GM19328 (cell line): ENCODE measurements around the gene WTIP.
"Not testable (repeated sequence)": the region's sequence is repeated elsewhere in the genome, so short reads cannot be mapped to it uniquely, and the experiment has no call there.

ENCODE experiments used
- ATAC-seq: cut with Tn5 transposase; IDR thresholded peaks from one replicate; pipeline ENCODE4 v1.9.1; 2021; ENCODE audit warnings: mild to moderate bottlenecking, moderate library complexity; ENCODE audit not compliant: unreplicated experiment

The WTIP gene

DNA sequence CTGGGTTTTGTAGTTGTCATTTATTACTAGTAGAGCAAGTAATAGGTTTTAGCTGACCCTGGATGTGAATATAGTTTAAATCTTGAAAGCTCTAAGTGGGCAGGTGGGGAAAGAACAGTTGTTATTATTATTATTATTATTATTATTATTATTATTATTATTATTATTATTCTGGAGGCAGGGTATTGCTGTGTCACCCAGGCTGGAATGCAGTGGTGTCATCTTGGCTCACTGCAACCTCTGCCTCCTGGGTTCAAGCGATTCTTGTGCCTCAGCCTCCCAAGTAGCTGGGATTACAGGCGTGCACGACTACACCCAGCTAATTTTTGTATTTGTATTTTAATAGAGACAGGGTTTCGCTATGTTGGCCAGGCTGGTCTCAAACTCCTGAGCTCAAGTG, 3.1 kb upstream of the WTIP start:
- ATAC-seq, result not testable (repeated sequence)

DNA sequence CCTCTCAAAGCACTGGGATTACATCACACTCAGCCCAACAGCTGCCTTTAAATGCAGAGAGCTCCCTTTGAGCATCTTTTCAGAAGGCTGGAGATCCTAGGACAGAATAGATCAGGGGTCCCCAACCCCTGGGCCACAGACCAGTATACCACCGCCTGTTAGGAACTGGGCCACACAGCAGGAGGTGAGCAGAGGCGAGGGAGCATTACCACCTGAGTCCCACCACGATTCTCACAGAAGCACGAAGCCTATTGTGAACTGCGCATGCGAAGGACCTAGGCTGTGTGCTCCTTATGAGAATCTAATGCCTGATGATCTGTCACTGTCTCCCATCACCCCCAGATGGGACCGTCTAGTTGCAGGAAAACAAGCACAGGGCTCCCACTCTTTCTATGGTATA, 2.2 kb upstream of the WTIP start:
- ATAC-seq, result no peak

DNA sequence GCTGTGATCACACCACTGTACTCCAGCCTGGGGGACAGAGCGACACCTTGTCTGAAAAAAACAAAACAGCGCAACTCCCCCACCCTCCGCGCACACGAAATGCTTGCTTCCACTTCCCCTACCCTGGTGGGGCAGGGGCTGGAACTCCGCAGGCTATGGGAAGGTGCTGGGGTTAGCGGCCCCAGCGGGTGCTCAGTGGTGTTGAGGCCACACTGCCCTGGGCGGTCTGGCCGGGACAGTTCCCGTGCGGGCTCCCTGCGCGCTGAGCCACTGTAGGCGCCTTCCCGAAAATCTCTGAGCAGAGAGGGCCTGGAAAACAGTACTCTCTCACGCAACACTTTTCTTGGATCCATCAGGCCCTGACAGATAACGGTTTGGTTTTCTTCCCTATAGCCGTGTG, 1.1 kb upstream of the WTIP start:
- ATAC-seq, result no peak

GRCh38 chr19:34481861-34482379, 362 bp downstream of the WTIP start:
- no peak for ATAC-seq

GRCh38 chr19:34482380-34483250, 1.1 kb downstream of the WTIP start:
- no peak for ATAC-seq

GRCh38 chr19:34484328-34484727, 2.8 kb downstream of the WTIP start:
- no peak for ATAC-seq

GRCh38 chr19:34485831-34486230, 4.3 kb downstream of the WTIP start:
- ATAC-seq, result no peak

DNA sequence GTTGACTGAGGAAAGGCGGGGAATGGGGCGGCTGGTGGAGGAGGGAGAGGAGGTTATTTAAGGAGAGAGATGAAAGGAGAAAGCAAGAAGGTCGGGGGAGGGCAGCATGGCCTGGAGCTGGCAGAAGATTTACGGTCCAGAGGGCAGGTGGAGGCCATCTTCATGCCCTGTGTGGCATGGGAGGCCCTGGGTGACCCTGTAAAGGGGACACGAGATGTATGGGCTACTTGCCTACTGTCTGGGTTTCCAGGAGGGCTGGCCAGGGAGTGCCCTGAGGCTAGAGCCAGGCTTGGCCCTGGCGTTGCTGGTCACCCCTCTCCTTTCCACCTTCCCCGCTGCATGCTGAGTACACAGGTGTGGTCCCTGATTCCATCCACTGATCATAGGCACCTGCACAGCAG, 6.1 kb downstream of the WTIP start:
- ATAC-seq, result no peak

DNA sequence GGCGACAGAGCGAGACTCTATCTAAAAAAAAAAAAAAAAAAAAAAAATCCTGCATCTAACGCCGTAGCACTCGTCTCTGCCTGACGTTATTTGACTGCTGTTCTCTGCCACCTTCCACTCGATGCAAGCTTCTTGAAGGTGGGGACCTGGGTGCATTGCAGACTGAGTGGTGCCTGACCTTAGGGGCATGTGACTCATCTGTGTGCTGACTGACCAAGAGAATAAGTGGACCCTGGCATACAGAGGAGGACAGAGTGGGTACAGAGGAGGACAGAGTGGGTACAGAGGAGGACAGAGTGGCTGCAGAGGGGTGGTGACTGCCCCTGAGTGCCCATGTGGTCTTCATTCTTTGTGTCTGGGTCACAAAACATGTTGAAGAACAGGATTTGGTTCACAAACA, 7.6 kb downstream of the WTIP start:
- no peak for ATAC-seq

DNA sequence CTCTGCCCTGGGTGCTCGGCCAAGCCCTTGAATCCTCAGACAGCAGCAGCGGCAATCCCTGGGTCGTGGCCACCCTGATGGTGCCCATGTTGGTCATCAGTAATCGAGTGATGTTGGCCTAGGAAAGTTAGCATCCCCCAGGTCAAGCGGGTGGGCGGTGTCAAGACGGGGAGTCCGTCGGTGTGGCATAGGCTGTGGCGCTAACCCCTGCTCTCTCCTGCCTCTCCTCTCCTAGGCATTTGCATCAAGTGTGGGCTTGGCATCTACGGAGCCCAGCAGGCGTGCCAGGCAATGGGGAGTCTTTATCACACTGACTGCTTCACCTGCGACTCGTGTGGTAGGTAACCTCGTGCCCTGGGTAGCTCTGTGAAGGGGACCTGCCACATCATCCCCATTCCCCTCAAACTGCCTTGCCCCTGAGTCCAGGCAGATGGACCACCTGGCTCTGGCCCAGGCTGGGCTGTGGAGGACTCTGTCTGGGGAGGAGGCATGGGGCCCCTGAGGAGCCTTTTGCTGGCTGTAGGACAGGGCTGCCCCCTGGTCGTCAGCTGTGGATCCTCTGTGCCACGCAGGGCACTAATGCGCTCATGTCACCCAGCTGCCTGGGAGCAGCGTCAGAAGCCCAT, 8.7 kb downstream of the WTIP start:
- ATAC-seq, result no peak

- ATAC-seq, result no peak
Observed at GRCh38 chr19:34493038-34493648, 11.6 kb downstream of the WTIP start.

- no peak for ATAC-seq
Observed at GRCh38 chr19:34493649-34494044, 12.1 kb downstream of the WTIP start.

- no peak for ATAC-seq
Observed at GRCh38 chr19:34494601-34495000, 13.0 kb downstream of the WTIP start.

DNA sequence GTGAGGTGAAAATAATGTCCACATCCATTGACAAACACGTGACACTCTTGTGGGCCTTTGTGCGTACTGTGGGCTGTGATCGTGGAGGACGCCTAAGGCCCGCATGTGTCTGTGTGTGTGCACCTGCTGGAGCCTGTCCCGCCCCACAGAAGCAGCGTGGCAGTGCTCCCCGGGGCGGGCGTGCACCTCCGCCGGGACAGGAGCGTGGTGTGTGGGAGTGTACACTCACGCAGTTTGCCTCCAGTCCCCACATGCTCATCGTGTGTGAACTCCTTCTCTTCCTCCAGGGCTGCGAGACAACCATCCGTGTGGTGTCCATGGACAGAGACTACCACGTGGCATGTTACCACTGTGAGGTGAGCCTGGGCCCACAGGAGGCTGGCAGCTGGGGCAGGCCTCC, 13.9 kb downstream of the WTIP start:
- ATAC-seq, result no peak

GRCh38 chr19:34497112-34497805, 15.7 kb downstream of the WTIP start:
- no peak for ATAC-seq

DNA sequence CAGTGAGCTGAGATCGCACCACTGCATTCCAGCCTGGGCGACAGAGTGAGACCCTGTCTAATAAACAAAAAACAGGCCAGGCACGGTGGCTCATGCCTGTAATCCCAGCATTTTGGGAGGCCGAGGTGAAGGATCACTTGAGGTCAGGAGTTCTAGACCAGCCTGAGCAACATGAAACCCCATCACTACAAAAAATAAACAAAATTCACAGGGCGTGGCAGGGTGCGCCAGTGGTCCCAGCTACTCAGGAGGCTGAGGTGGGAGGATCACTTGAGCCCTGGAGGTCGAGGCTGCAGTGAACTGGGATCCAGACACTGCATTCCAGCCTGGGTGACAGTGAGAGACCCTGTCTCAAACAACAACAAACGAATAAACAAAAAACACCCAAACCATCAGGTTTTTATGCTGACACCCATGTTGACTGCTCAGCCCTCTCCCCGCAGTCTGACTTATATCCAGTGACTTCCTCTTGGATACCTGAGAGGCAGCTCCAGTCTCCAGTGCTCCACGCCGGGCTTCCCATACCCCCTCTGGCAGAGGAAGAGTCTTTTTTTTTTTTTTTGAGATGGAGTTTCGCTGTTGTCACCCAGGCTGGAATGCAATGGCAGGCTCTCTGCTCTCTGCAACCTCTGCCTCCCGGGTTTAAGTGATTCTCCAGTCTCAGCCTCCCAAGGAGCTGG, 17.7 kb downstream of the WTIP start:
- no peak for ATAC-seq

DNA sequence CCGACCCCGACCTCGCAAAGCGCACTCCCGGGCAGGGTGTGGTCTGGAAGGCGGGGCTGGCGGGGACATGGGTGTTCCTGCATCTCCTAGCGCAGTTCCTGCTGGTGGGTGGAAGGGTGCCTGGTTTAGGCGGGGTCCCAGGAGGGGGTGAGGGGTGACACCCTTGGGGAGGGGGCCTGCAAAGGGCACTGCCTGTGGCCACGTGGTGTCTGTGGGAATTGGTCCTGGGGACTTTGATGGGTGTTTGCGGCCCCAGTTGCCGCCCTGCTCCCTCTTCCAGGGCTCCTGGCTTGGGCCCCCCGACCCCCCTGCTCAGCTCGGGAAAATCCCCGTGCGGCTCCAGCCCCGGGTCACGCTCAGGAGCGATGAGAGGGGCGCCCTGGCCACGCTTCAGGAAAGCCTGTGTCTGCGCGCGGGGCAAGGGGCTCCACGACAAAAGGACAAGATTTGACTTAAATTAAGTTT, 19.1 kb downstream of the WTIP start:
- ATAC-seq, result no peak

DNA sequence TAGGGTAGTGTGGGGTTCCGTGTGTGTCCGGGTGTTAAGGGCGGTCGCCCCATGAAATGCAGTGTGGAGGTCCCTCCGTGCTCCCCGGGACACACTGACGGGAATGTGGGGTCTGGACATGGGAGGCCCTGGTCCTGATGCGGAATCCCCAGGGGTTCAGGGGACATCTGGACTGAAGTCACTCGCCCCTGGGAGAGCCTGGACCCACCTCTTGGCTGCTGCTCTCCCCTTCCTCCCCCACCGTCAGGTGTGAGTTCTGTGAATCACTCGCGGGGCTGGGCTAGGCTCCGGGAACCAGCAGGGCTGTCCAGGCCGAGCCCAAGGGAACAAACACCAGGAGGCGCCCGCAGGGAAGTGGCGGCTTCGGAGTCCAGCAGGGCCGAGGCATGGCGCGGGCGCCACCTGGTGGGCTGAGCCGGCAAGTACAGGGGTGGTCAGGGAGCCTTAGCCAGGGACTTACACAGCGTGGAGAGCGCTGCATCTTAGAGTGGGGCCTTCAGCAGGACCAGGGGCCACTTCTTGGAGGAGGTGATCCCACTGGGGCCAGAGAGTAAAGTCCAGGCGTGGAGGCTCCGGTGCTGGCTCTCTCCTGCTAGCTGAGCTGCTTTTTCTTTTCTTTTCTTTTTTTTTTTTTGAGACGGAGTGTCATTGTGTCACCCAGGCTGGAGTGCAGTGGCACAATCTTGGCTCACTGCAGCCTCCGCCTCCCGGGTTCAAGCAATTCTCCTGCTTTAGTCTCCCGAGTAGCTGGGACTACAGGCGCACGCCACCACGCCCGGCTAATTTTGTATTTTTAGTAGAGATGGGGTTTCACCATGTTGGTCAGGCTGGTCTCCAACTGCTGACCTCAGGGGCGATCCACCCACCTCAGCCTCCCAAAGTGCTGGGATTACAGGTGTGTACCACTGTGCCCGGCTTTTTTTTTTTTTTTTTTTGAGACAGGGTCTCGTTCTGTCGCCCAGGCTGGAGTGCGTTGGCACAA, 20.1 kb downstream of the WTIP start:
- ATAC-seq, result no peak
